Neural cell (in vitro differentiated cells): ENCODE results near the gene MPI.

Experiments
- CTCF ChIP-seq: fragments of 450-650 bp; IDR thresholded peaks from 2 replicates; pipeline ENCODE4 v1.5.1; 2014; ENCODE audit warnings: antibody characterized with exemption, mild to moderate bottlenecking, moderate library complexity; ENCODE audit not compliant: poor library complexity, severe bottlenecking
- EZH2 ChIP-seq: fragments of 200-600, 300-800 bp; shearing (Covaris generic), sonication (generic); IDR thresholded peaks from 2 replicates; pipeline ENCODE4 v1.6.1; 2014; ENCODE audit warnings: antibody characterized with exemption, low read length, borderline replicate concordance, mild to moderate bottlenecking; ENCODE audit not compliant: insufficient read depth, poor library complexity, severe bottlenecking

GRCh38 chr15:74882528-74882927, 7.3 kb upstream of the MPI start:
- TF ChIP-seq CTCF (no peak), EZH2 (no peak)
